OCI-LY3 (cell line): ENCODE results near the gene C10orf90.

ENCODE experiments used
- H2AFZ ChIP-seq: fragments of 200-600, 300-600 bp; shearing (Covaris generic); 2 replicates; pipeline ENCODE4 v1.6.0; 2014; ENCODE audit warnings: antibody characterized with exemption, low read depth, low read length
- H3K27ac ChIP-seq: fragments of 200-600, 300-600 bp; sonication (generic); 2 replicates; pipeline ENCODE4 v1.5.1; 2014; ENCODE audit warnings: mild to moderate bottlenecking, low read length, moderate library complexity, mixed read lengths
- H3K27me3 ChIP-seq: fragments of 200-600, 300-600 bp; sonication (generic); 2 replicates; pipeline ENCODE4 v1.6.1; 2014; ENCODE audit warnings: low read depth, low read length, mixed read lengths
- H3K36me3 ChIP-seq: fragments of 200-600, 300-600 bp; sonication (generic); replicated peaks from 2 replicates; pipeline ENCODE3; 2014; ENCODE audit warnings: low read depth, low read length, mixed read lengths
- H3K4me1 ChIP-seq: fragments of 300-600, 200-600 bp; sonication (generic); 2 replicates; pipeline ENCODE4 v1.6.1; 2014; ENCODE audit warnings: low read length, mixed read lengths
- H3K4me2 ChIP-seq: fragments of 200-600, 300-600 bp; sonication (generic); 2 replicates; pipeline ENCODE4 v1.6.1; 2014; ENCODE audit warnings: low read length, mixed read lengths
- H3K4me3 ChIP-seq: fragments of 300-600, 200-600 bp; sonication (generic); 2 replicates; pipeline ENCODE4 v1.5.1; 2014; ENCODE audit warnings: antibody characterized with exemption, mild to moderate bottlenecking, low read length, moderate library complexity
- H3K79me2 ChIP-seq: fragments of 300-600, 200-600 bp; shearing (Covaris generic); 2 replicates; pipeline ENCODE4 v1.6.1; 2014; ENCODE audit warnings: mild to moderate bottlenecking, low read length, mixed read lengths
- H3K9ac ChIP-seq: fragments of 300-600, 200-600 bp; shearing (Covaris generic); 2 replicates; pipeline ENCODE4 v1.6.0; 2014; ENCODE audit warnings: mild to moderate bottlenecking, low read length, moderate library complexity
- H3K9me3 ChIP-seq: fragments of 200-600, 300-600 bp; shearing (Covaris generic); 2 replicates; pipeline ENCODE4 v1.6.1; 2014; ENCODE audit warnings: low read length, mixed read lengths; ENCODE audit not compliant: insufficient read depth
- H4K20me1 ChIP-seq: fragments of 200-600, 300-600 bp; sonication (generic); 2 replicates; pipeline ENCODE4 v1.6.1; 2016; ENCODE audit warnings: low read length, mixed read lengths; ENCODE audit not compliant: insufficient read depth
- EZH2phosphoT487 ChIP-seq: fragments of 200-600 bp; shearing (Covaris generic); IDR thresholded peaks from 2 replicates; pipeline ENCODE4 v1.6.1; 2018; ENCODE audit warnings: antibody characterized with exemption, mixed run types, low read depth
- TF ChIP-seq, protein P1 (sequence below): fragments of 200-600, 300-600 bp; sonication (generic); IDR thresholded peaks from 2 replicates; pipeline ENCODE4 v1.5.1; 2014; ENCODE audit warnings: antibody characterized with exemption, low read length, low read depth

The C10orf90 gene

DNA sequence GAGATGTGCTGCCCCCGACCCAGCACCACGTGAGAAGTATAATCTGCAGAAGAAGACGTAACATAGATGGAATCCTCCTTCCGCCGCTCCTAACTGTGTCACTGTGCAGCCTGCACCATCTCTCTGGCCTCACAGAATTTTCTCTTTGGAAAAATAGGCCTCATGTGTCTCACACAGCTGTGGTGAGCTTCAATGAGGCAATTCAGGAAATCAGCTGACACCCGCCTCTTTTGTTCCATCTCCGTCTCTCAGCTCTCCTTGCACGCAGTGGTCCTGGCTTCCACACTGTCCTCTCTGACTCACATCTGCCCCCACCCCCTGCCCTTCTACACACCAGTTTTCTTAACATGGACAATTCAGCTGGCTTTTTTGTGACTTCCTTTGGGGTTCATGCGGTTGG lies 7.2 kb downstream of the C10orf90 start:
- Histone ChIP-seq H3K4me3 (no peak overlapping the region), H3K4me1 (no peaks in the 10 kb centered on the region), H3K9me3 (no peaks in the 10 kb centered on the region), H3K4me2 (no peak overlapping the region), H3K27me3 (no peaks in the 10 kb centered on the region), H3K36me3 (no peaks in the 10 kb centered on the region), H3K9ac (no peak overlapping the region), H2AFZ (no peak overlapping the region), H3K79me2 (no peaks in the 10 kb centered on the region), H3K27ac (no peak overlapping the region), H4K20me1 (no peaks in the 10 kb centered on the region)
- no peak for TF ChIP-seq EZH2phosphoT487
- TF ChIP-seq, protein P1, sequence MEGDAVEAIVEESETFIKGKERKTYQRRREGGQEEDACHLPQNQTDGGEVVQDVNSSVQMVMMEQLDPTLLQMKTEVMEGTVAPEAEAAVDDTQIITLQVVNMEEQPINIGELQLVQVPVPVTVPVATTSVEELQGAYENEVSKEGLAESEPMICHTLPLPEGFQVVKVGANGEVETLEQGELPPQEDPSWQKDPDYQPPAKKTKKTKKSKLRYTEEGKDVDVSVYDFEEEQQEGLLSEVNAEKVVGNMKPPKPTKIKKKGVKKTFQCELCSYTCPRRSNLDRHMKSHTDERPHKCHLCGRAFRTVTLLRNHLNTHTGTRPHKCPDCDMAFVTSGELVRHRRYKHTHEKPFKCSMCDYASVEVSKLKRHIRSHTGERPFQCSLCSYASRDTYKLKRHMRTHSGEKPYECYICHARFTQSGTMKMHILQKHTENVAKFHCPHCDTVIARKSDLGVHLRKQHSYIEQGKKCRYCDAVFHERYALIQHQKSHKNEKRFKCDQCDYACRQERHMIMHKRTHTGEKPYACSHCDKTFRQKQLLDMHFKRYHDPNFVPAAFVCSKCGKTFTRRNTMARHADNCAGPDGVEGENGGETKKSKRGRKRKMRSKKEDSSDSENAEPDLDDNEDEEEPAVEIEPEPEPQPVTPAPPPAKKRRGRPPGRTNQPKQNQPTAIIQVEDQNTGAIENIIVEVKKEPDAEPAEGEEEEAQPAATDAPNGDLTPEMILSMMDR: no peak

DNA sequence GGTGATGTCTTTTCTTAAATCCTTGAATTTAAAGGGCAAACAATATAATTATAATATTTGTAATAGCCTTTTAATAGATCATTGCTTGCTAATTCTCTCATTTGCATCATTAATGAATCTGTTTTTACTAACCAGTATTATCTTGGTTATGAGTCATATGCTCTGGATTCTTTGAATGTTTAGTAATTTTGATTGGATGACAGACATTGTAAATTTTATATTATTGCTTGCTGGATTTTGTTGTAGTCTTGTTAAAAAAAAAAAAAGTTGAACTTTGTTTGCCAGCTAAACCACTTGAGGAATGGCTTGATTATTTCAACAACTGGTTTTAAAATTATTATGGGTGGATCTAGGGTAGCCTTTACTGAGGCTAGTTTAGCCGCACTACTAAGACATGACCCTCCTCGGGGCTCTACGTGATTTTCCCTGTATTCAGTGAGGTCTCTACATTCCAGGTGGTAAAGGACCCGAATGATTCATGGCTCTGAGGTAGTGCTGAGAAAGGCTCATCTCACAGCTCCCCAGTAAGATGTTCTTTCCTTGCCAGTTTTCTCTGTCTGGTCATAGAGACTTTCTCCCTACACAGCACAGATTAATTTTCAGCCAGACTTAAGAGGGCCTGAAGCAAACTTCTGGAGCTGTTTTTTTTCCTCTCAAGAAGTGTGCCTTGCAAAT lies 8.5 kb downstream of the C10orf90 start:
- Histone ChIP-seq H3K79me2 (no peaks in the 10 kb centered on the region), H3K9ac (no peak overlapping the region), H3K27me3 (no peaks in the 10 kb centered on the region), H3K36me3 (no peaks in the 10 kb centered on the region), H3K4me1 (no peaks in the 10 kb centered on the region), H2AFZ (no peak overlapping the region), H3K4me2 (no peak overlapping the region), H3K4me3 (no peak overlapping the region), H4K20me1 (no peaks in the 10 kb centered on the region), H3K27ac (no peak overlapping the region), H3K9me3 (no peaks in the 10 kb centered on the region)
- TF ChIP-seq, protein P1: no peak
- TF ChIP-seq EZH2phosphoT487: no peak

DNA sequence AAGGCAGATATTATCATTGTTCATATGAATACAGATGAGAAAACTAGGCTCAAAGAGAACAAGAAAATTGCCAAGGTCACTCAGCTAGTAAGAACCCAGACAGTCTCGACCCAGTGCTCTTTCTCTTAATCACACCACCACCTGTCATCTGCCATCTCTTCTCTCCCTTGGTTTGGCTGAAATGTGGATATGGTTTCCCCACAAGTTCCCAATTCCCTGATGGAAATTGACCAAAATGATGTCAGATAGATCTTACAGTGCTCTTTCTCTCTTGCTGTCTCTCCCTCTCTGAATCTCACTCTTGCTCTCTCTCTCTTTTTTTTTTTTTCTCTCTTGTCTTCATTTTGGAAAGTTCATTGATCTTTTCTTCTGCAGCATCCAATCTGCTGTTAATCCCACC lies 9.1 kb downstream of the C10orf90 start:
- Histone ChIP-seq H2AFZ (no peak overlapping the region), H3K79me2 (no peaks in the 10 kb centered on the region), H3K27me3 (no peaks in the 10 kb centered on the region), H3K27ac (no peak overlapping the region), H3K4me3 (no peak overlapping the region), H3K4me2 (no peak overlapping the region), H3K4me1 (no peaks in the 10 kb centered on the region), H3K9me3 (no peaks in the 10 kb centered on the region), H4K20me1 (no peaks in the 10 kb centered on the region), H3K36me3 (no peaks in the 10 kb centered on the region), H3K9ac (no peak overlapping the region)
- TF ChIP-seq, protein P1: no peak
- TF ChIP-seq EZH2phosphoT487: no peak

DNA sequence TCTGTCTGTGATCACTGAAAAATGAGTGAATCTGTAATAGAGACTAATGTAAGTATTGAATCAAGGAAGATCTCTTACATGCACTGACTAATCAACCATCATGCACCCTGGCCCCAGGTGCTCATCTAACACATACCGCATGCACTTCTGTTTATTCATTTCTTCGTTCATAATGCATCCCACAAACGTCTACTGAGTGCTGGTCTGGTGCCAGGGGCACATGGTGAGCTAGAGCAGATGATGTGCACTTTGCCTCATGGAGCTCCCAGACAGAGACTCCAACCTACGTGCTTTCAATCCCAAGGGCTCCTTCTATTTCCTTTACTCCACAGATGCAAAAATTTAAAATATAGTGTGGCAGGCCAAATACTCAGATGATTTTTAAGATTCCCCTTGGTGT lies 10.7 kb downstream of the C10orf90 start:
- no peaks in the 10 kb centered on the region for H3K79me2 ChIP-seq
- TF ChIP-seq EZH2phosphoT487: no peak
- TF ChIP-seq, protein P1: no peak

More for the DNA sequence above, 10.7 kb downstream of the C10orf90 start:
- Histone ChIP-seq H3K36me3 (no peaks in the 10 kb centered on the region), H3K9ac (no peak overlapping the region), H3K9me3 (no peaks in the 10 kb centered on the region), H3K4me2 (no peak overlapping the region), H3K27ac (no peak overlapping the region), H2AFZ (no peak overlapping the region), H3K4me1 (no peaks in the 10 kb centered on the region), H4K20me1 (no peaks in the 10 kb centered on the region), H3K4me3 (no peak overlapping the region), H3K27me3 (no peaks in the 10 kb centered on the region)
